HG03025 (cell line): ENCODE measurements around the gene MAD1L1.
"Not testable (repeated sequence)": the region's sequence is repeated elsewhere in the genome, so short reads cannot be mapped to it uniquely, and the experiment has no call there.

ENCODE experiments used
- ATAC-seq: cut with Tn5 transposase; IDR thresholded peaks from one replicate; pipeline ENCODE4 v1.9.1; 2021; ENCODE audit warnings: mild to moderate bottlenecking, moderate library complexity; ENCODE audit not compliant: unreplicated experiment, low FRiP score

MAD1L1 gene

DNA sequence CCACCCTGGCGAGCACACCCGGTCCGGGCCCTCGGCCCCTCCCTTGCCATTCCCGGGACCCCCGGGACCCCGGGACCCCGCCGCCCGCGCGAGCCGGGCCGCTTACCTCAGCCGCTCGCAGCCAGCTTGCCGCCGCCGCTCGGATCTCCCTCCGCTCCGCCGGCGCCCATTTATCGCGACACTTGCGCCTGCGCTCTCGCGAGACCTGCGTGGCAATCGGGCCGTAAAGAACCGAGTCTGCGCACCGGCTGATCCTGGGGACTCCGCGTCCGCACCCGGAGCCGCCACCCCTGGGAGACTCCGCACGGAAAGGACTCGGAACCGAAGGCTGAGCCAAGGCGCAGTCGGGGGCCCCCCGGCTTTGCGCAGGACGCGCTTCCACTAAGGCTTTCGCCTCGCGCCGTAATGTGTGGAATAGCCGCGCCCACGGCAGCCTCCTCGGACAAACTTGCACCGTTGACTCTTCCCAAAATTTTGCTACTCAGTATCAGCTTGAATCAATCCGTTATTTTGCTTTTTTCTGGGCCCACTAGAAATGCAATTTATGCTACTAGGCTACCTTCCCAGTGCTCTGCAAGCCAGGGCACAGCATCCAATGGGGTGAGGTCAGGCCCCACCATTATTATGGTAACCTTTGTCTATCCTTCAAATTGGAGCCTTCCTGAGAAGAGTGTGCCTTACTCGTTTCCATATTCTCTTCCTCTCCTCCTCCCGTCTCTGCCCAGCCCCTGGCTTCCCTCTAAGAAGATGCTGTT is at the start of gene MAD1L1:
TSS of gene MAD1L1 (minus strand) at position 180 of the 755 bp plus-strand sequence. CDS start 2,812 bp downstream, outside the sequence.
- peak; percentile 50 for ATAC-seq

DNA sequence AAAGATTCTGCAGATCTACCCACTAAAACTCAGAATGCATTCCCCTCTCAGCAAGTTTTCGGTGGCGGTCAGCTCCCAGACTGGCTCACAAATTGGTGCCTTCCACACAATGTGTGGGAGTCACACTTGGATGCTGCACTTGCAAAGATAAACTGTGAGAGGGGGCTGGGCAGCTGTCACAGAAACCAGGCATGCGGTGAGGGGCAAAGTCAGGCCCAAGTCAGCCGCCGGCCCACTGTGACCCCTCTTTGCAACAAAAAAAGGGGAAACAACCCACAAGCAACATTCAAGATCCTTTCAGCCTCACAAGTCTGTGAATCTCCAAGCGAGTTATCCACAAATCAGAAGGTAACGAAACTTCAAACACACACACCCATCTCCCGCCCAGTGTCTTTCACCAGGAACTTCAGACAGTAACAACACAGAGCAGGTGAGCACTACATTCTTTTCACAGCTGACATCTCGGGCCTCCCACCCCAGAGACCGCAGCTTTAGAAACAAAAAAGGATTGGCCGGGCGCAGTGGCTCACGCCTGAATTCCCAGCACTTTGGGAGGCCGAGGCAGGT is 49.5 kb upstream of the MAD1L1 start:
- no peak for ATAC-seq

DNA sequence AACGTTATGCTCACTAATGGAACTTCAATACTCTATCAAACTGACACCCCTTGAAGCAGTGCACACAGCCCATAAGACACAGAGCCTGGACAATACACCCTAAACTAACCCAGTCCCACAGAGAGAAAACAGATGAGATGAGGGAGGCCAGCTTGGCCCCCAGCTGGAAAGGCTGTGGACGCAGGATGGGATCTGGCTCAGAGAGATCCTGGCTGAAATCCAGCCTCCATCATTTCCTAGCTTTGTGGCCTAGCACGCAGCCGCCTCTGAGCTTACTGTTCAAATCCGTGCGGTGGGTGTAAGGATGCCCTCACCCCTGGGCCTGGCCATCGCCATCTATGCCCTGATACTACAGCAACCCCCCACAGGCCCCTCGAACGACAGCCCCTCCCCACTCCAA is 48.8 kb upstream of the MAD1L1 start:
- no peak for ATAC-seq

DNA sequence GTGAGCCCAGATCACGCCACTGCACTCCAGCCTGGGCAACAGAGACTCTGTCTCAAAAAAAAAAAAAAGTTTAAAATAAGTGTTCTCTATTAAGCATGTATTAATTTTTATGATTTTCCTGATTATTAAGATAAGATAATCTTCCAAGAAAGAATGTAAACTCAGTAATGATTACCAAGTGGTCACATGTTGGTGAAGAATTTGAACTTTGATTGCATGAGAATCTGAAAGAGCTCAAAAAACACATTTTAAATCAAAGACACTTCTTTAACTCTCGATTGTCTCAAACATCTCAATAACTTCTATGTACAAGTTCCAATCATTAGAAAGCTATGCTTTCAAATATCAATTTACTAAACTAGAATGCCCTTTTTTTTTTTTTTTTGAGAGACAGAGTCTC is 47.7 kb upstream of the MAD1L1 start:
- ATAC-seq: no peak

DNA sequence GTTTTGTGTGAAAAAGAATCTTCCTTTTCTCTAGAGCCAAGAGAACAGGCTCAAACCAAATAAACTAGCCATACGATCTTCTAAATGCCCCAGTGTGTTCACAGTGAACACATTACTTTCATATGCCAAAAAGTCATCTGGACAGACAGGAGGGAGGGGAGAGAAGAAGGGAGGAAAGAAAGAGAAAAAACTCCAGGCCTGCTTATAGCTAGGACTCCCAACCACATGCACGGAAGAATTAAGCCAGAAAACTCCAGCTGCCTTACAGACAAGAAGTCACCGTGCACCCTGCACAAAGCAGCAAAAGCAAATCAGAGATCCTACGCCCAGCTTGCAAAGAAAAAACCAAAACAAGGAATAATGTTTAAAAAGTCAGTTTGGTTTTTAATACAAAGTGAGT is 47.2 kb upstream of the MAD1L1 start:
- no peak for ATAC-seq

DNA sequence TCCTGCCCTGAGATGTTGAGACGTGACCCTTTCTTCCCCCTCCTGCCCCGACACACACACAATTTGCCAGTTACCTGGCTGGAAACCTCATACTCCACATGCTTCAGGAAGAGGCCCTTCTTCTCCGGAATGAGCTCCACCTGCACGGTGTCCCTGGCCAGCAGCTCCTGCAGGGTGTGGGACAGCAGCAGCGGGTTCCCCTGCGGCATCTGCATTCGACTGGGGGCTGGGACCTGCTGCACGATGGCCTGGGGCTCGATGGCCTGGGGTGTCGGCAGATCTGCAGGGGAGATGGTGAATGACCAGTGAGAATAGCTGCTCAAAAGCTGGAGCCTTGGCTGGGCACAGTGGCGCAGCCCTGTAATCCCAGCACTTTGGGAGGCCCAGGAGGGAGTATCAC is 45.3 kb upstream of the MAD1L1 start:
- ATAC-seq: no peak

DNA sequence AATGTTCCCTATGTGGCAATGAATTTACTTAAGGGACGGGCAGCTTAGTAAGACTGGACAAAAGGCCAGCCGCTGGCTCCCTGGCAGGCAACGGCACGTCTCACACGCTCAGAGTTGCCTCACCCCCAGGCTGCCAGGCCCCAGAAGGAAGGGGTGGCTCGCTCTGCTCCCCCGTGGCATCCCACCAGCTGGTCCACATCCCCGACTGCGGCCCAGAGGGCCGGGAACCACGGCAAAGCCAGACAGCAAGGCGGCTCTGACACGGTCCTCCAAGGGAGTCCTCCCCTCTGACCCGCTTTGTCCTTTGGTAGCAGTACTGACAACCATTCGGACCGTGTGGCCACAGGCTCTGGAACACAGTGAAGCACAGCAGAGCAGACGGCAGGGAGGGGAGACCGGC is 43.4 kb upstream of the MAD1L1 start:
- no peak for ATAC-seq

DNA sequence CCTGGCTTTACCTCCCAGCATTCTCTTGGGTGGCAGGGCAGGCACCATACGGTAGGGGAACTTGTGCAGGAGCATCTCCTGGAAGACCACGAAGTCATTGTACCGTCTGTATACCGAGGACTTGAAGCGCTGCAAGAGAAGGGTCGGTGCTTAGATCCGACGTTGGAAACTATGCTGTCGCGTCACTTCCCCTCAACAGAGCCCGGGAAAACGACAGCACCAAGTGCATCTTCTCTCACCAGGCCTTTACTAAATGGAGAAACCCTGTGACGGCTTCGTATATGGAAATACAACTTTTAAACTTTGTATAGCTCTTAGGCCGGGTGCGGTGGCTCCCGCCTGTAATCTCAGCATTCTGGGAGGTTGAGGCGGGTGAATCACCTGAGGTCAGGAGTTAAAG is 42.4 kb upstream of the MAD1L1 start:
- ATAC-seq: no peak

DNA sequence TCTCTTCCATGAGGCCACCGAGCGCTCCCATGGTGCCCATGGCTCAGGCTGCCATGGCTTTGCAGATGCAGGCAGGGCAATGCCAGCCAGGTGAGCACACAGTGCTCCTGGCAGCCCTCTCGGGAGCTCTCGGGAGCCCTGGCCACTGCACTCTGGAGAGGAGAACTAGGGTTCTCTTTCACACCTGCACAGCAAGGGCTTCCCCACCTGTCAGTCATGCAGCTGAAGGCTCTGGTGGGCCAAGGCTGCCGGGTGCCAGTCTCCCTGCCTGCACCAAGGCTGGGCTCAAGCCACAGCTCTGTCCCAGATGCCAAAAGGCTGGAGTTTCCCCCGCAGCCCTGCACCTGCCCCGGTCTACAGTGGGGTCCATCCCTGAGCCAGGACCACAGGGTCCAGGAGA is 41.9 kb upstream of the MAD1L1 start:
- no peak for ATAC-seq

DNA sequence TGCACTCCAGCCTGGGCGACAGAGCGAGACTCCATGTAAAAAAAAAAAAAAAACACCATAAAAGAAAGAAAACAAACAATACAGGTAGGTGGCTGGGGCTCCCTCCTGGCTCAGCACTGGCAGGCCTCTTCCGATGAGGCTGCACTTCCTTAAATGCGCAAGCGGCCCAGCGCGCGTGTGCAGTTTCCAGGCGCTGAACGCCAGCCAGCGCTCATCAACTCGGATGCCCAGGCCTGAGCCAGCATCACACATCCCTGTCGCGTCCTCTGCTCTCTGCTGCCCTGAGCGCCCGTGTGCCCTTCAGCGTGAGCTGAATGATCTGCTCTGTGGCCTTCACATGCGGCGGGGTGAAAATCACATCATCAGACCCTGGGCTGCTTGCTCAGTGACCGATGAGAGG is 41.1 kb upstream of the MAD1L1 start:
- ATAC-seq: no peak

DNA sequence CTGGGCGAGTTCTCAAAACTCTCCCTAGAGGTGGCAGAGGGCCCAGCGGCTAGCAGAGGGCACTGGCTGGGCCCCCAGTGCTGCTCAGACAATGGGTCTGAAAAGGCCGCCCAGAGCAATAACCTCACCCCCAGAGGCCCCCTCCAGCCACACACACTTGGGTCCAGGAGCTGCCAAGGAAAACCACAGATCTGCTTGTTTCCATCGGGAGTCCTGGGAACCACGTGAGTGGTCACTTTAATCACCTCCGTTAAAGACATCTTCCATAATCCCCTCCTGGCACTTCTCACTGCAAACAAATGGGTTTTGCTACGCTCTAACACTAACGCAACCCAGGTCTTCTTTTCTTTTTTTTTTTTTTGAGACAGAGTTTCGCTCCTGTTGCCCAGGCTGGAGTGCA is 39.3 kb upstream of the MAD1L1 start:
- ATAC-seq: no peak

DNA sequence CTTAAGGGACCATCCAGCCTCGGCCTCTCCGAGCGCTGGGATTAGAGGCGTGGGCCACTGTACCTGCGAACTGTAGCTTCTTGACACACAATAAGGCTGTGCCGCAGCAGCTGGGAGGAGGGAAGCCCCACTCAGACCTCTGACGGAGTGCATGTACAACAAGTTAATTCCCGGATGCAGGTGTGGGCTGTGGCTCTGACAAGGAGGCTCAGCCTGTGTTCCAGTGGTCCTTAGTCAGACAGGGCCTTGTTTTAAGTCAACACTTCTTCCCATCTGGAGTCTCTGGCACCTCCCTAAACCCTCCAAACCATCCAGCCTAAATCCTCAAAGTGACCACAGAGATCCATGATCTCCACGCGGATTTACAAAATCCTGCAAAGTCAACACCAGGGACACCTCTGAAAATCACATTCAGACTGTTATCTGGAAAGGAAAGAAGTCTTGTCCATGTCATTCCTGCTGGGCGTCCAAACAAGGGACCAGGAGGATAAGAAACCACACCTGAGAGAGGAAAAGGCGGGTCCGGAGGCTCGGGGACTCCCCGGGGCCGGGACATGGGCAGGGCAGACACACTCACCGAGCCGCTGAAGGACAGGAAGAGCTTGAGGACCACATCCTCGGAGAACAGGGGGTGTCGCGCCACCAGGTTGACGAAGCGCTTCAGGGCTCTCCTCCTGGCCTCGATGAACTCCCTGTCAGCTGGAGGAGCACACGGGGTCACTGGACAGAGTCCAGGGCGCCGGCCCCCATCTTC is 38.7 kb upstream of the MAD1L1 start:
- no peak for ATAC-seq

DNA sequence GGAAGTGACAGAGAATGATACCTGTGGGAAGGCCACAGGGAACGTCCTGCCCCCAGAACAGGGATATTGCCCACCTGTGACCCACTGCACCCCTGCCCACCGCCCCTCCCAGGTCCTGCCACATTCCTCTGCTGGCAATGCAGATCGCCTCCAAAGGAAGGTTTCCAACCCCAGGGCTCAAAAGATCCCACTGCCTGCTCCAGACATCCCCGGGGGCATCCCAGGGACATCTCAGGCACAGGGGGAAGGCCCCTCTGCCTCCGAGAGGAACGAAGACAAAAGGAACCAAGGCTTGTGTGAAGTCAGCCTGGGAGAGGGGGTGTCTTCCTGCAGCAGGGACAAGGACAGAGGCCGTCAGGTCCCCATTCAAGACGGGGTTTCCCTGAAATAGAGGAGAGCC is 37.8 kb upstream of the MAD1L1 start:
- ATAC-seq: no peak

DNA sequence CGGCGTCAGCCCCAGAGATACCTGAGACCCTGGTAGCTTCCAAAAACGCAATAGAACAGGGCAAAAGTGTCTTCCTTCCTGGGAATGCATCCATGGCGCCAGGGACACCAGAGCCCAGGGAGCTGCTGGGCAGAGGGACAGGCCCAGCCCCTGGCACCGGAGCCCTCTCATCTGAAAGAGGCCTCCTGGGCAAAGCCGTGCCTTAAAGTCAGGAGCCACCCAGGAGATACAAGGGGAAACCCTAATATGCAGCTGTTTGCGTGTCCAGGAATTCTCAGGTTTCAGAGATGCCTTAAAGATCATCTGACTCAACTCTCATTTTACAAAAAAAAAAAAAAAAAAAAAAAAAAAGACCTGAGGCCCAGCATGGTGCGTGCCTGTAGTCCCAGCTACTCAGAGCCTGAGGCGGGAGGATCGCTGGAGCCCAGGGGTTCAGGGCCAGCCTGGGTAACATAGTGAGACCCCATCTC is 37.3 kb upstream of the MAD1L1 start:
- no peak for ATAC-seq

DNA sequence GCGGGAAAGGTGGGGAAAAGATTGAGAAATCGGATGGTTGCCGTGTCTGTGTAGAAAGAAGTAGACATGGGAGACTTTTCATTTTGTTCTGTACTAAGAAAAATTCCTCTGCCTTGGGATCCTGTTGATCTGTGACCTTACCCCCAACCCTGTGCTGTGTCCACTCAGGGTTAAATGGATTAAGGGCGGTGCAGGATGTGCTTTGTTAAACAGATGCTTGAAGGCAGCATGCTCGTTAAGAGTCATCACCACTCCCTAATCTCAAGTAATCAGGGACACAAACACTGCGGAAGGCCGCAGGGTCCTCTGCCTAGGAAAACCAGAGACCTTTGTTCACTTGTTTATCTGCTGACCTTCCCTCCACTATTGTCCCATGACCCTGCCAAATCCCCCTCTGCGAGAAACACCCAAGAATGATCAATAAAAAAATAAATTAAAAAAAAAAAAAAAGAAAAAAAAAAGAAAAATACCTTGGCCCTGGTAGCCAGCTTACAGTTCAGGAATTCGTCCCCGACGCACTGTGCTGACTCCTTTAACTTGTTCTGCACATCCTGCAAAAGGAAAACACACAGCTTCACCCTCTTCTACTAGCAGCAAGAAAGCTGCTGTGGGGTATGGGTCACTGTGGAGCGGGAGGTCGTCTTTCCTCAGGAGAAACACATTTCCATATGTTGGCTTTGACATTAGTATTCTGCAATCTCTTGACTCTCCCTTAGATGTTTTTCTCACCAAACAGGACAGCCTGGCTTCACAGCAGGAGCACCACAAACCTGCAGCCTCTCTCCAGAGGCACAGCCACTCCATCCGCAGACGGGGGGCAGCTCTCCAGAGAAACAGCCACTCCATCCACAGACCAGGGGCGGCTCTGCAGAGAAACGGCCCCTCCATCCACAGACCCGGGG is 36.6 kb upstream of the MAD1L1 start:
- not testable (repeated sequence) for ATAC-seq

DNA sequence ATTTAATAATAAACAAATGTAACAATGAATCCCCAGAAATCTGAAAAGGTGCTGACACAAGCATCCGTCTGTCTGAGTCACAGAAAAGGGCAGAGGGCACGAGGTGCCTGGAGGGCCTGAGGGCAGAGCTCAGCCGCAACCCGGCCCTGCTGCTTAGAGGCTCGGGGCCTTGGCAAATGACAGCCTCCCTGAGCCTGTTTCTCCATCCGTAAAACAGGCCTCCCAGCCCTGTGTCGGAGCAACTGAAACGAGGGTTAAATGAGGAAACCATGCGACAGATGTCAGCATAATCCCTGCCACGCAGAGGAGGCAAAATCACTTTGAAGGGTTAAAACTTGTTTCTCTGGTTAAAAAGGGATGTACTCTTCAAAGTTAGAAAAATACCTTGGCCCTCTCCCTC is 34.2 kb upstream of the MAD1L1 start:
- no peak for ATAC-seq

DNA sequence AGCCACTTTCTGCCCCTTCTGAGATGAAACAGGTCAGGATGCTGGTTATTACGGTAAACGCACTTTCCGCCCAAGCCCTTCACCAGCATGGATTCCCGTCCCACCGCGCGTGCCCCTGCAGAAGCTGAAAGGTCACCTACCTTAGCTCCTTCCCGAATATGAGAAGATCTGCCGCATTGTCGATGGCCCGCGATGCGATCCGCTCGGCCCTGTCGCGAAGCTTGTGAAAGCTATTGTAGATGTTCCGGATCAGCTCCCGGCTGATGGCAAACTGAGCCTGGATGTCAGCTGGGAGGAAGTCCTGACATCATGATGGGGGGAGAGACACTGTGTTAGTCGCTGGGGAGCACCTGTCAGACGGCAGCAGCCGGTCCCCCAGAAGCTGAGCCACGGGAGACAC is 31.4 kb upstream of the MAD1L1 start:
- no peak for ATAC-seq

DNA sequence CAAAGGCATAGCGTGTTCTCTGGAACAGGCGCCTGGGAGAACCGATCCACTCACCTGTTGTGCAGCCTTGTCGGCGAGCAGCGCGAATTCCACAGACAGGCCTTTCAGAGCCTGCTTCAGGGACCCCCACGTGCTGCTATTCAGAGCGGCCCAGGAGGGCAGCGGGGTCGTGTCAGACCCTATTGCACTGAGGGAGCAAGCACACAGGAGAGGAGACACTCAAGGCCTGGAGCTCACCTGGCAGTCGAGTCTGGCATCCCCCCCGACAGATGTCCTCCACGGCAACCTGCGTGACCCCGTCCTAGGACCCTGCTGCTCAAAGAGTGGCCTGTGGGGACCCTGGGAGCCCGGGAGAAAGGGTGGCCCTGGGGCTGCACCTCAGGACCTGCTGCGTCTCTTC is 30.4 kb upstream of the MAD1L1 start:
- no peak for ATAC-seq

DNA sequence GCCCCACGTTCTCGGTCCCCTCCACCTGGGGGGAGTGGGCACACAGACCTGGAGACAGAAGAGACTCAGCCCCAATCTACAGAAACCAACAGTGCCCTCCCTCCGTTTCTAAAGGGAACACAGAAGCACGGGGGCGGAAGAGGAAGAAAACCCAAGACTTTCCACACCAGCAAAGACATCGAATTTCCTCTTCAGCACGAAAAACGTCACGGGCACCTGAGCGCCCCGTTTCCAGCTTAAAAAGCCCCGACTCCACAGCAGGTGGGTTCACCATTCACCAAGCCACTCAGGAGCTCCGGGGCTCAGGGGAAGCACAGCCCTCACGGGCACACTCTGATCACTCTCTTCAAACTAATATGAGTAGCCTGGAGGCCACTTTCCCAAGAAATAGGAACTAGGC is 28.9 kb upstream of the MAD1L1 start:
- ATAC-seq: no peak

DNA sequence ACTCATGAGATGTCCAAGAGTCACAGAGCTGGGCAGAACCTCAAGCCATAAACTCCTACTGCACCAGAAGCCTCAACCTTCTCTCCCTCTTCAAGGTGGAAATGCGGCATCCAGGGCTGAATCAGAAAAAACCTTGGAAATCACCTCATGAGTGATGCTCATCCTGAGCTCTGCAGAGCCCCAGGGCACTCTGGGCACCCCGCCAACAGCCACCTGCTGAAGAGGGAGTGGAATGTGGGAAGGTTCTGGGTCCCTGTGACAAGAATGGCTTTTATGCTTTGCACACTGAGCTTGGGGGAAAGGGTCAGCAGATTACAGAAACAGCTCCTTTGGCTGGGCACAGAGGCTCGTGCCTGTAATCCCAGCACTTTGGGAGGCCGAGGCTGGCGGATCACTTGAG is 28.1 kb upstream of the MAD1L1 start:
- no peak for ATAC-seq

DNA sequence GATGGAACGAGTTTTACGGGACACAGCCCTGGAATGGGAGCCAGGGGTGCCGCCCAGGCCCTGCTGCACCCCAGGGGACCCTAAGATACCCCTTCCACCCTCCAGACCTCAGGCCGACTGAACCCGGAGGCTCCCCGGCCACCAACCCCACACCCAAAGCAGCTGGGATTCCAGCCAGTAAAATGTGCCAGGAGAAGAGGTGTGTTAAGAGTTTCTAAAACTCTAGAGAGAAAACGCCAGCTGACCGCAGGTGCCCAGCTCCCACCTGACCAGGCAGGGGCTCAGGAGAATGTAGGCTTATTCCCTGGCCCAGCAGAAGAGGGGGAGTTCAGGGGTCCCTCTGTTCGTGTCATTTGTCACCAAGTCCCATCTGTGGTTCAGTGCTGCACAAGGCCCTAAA is 26.7 kb upstream of the MAD1L1 start:
- ATAC-seq: no peak
